GM12865 (cell line): ENCODE measurements around the gene IGFBPL1.

Experiments used
- DNase-seq: peaks from one replicate; pipeline ENCODE4 v3.0.0; 2010; ENCODE audit warnings: low read depth
- H3K4me3 ChIP-seq: 2 replicates; pipeline ENCODE4 v1.5.1; 2011; ENCODE audit warnings: mild to moderate bottlenecking, low read depth, low read length, control low read depth
- CTCF ChIP-seq: IDR thresholded peaks from 2 replicates; pipeline ENCODE4 v1.5.1; 2011; ENCODE audit warnings: low read length, control low read depth, low read depth, inconsistent platforms; ENCODE audit not compliant: insufficient read depth; ENCODE audit errors: missing control alignments

Gene IGFBPL1

GRCh38 chr9:38395653-38396370, 28.4 kb downstream of the IGFBPL1 start:
- no peak overlapping the region for H3K4me3 ChIP-seq
- no peak for TF ChIP-seq CTCF
- no peak for DNase-seq

GRCh38 chr9:38394416-38394815, 29.8 kb downstream of the IGFBPL1 start:
- no peak for DNase-seq
- TF ChIP-seq CTCF: no peak
- H3K4me3 ChIP-seq: no peak overlapping the region

GRCh38 chr9:38393128-38393796, 31.0 kb downstream of the IGFBPL1 start:
- peak; percentile 18 for DNase-seq
- TF ChIP-seq CTCF: no peak
- peak overlapping the region; percentile 89 for H3K4me3 ChIP-seq

- peak; percentile 20 for TF ChIP-seq CTCF
- H3K4me3 ChIP-seq: peak within 1 kb of the TSS; percentile 89
- DNase-seq: peak; percentile 87
Observed at GRCh38 chr9:38392235-38393127, 31.8 kb downstream of the IGFBPL1 start, which contains the start of gene ALDH1B1. TSS of gene ALDH1B1 (plus strand) at chr9:38392702. CDS start at chr9:38395749, 3,047 bp downstream.

- TF ChIP-seq CTCF: no peak
- no peak overlapping the region for H3K4me3 ChIP-seq
Observed at GRCh38 chr9:38391278-38392118, 32.8 kb downstream of the IGFBPL1 start.

GRCh38 chr9:38390851-38391250, 33.4 kb downstream of the IGFBPL1 start:
- no peak for DNase-seq
- no peak overlapping the region for H3K4me3 ChIP-seq
- TF ChIP-seq CTCF: no peak

More at GRCh38 chr9:38391278-38392118, 32.8 kb downstream of the IGFBPL1 start:
- no peak for DNase-seq
